Measurements from ENCODE around the gene UBE2F. TPM values are rescaled to one million over a fixed set of nuclear protein-coding genes. Genes with fewer than 3 reads are reported as not detected.

The UBE2F gene
- total RNA-seq, 1 experiment from 2014 or later: 44.9 TPM

GRCh38 chr2:237932731-237933131, 34.1 kb upstream of the UBE2F start:
- H3K4me1 ChIP-seq (ENCODE audit: control insufficient read depth, insufficient read depth, low read length): no peaks in the 10 kb centered on the region
- no TSS peak for BruUV-seq (replicated peaks)
- H3K4me3 ChIP-seq (ENCODE audit: low read depth in 2 of 2, low read length in 2 of 2): no peak overlapping the region
- ChIA-PET POLR2A (interaction anchor here (0.6 kb wide), 1 partner anchor 16 kb away, joined by 3 read pairs; no protein-coding TSS in a partner anchor), CTCF (interaction anchor here (0.6 to 1.2 kb wide), 2 partner anchors 9 to 183 kb away, joined by 3 to 10 read pairs; no protein-coding TSS in a partner anchor)
- H3K36me3 ChIP-seq (ENCODE audit: control insufficient read depth, insufficient read depth, low read length): no peaks in the 10 kb centered on the region
- TF ChIP-seq REST (IDR thresholded peaks at IDR 0.05; ENCODE audit: insufficient read depth in 1 of 2, low read depth in 2 of 2, low read length in 1 of 2) (no peak), SIN3A (IDR thresholded peaks at IDR 0.05; ENCODE audit: borderline replicate concordance, insufficient read depth, low read depth, low read length) (no peak), POLR2AphosphoS5 (IDR thresholded peaks at IDR 0.05; ENCODE audit: low read depth, low read length) (no peak), CTCF (IDR thresholded peaks at IDR 0.05) (no peak), TCF7L2 (IDR thresholded peaks at IDR 0.05; ENCODE audit: low read depth, low read length) (no peak)
- in situ Hi-C loops (cut with HindIII; ENCODE audit: low pct_unique_long_range_greater_than_20kb, low sequenced_read_pairs) (no loop called here), intact Hi-C loops (cut with micrococcal nuclease; ENCODE audit: unreplicated experiment) (no loop called here)
- no peaks in the 10 kb centered on the region for H3K27me3 ChIP-seq (ENCODE audit: control insufficient read depth, insufficient read depth, low read length)
- H3K9me3 ChIP-seq (ENCODE audit: control insufficient read depth, insufficient read depth, low read depth, low read length): no peaks in the 10 kb centered on the region
- ATAC-seq: no peak
- H3K27ac ChIP-seq (ENCODE audit: low read length): no peak overlapping the region
- no peak for DNase-seq (ENCODE audit: low read depth, low spot score)

GRCh38 chr2:237934186-237934585, 32.6 kb upstream of the UBE2F start:
- POLR2A ChIA-PET: no interaction called here
- ATAC-seq (no peak; the same call in 1 of the 2 replicates), DNase-seq (ENCODE audit: low read depth, low spot score) (no peak)
- H3K36me3 ChIP-seq (ENCODE audit: control insufficient read depth, insufficient read depth, low read length): no peaks in the 10 kb centered on the region
- no peaks in the 10 kb centered on the region for H3K9me3 ChIP-seq (ENCODE audit: control insufficient read depth, insufficient read depth, low read depth, low read length)
- intact Hi-C loops (cut with micrococcal nuclease; ENCODE audit: unreplicated experiment) (no loop called here), in situ Hi-C loops (cut with HindIII; ENCODE audit: low pct_unique_long_range_greater_than_20kb, low sequenced_read_pairs) (no loop called here)
- H3K4me1 ChIP-seq (ENCODE audit: control insufficient read depth, insufficient read depth, low read length): no peaks in the 10 kb centered on the region
- no peak overlapping the region for H3K4me3 ChIP-seq (ENCODE audit: low read depth in 2 of 2, low read length in 2 of 2)
- no TSS peak for BruUV-seq (replicated peaks)
- H3K27me3 ChIP-seq (ENCODE audit: control insufficient read depth, insufficient read depth, low read length): no peaks in the 10 kb centered on the region
- no peak overlapping the region for H3K27ac ChIP-seq (ENCODE audit: low read length)
- TF ChIP-seq REST (IDR thresholded peaks at IDR 0.05; ENCODE audit: insufficient read depth in 1 of 2, low read depth in 2 of 2, low read length in 1 of 2) (no peak), POLR2AphosphoS5 (IDR thresholded peaks at IDR 0.05; ENCODE audit: low read depth, low read length) (no peak), CTCF (IDR thresholded peaks at IDR 0.05) (no peak), SIN3A (IDR thresholded peaks at IDR 0.05; ENCODE audit: borderline replicate concordance, insufficient read depth, low read depth, low read length) (no peak), TCF7L2 (IDR thresholded peaks at IDR 0.05; ENCODE audit: low read depth, low read length) (no peak)
- CTCF ChIA-PET: no interaction called here
